HCT116 (cell line): ENCODE results near the gene CBX7. TPM values are rescaled to one million over a fixed set of nuclear protein-coding genes. Genes with fewer than 3 reads are reported as not detected.

ENCODE experiments used
- ATAC-seq: fragments of 200-7000 bp; cut with Tn5 transposase; 2 replicates; pipeline ENCODE4 v1.9.1; 2020; ENCODE audit warnings: mild to moderate bottlenecking, moderate library complexity
- BruUV-seq: library from RNA; stranded (reverse); fragments of 400-500 nt; replicated peaks from 2 replicates; lab custom pipeline; 2021; lab: Mats Ljungman, UMichigan
- CTCF ChIA-PET: fragments of 300-600 bp; sonication (Branson Sonifier 250); formaldehyde crosslinking; loops from one replicate; lab custom pipeline; 2021; ENCODE audit warnings: antibody characterized with exemption; lab: Charles Lee
- POLR2A ChIA-PET: fragments of 300-600, 350-600 bp; sonication (Branson Sonifier 250); formaldehyde crosslinking; loops from one replicate; lab custom pipeline; 2021; ENCODE audit warnings: antibody characterized with exemption; lab: Charles Lee
- RAD21 ChIA-PET, 2 experiments: fragments of 300-600 bp; sonication (Branson Sonifier 250); formaldehyde crosslinking; loops; one replicate each; lab custom pipeline; 2023; ENCODE audit warnings: low total read pairs in 2 of 2; ENCODE audit not compliant: uncharacterized antibody in 2 of 2, unreplicated experiment in 2 of 2, low non-redundant PET in 1 of 2; lab: Charles Lee
- DNase-seq: peaks from one replicate; pipeline ENCODE4 v3.0.0-alpha.2; 2010; ENCODE audit warnings: low read depth, low spot score
- H2AFZ ChIP-seq: fragments of 200-600 bp; shearing (Covaris generic), sonication (generic); 2 replicates; pipeline ENCODE4 v1.6.1; 2017; ENCODE audit warnings: low read depth, mixed run types, mixed read lengths, antibody characterized with exemption, low read length; ENCODE audit not compliant: poor library complexity, severe bottlenecking
- H3K27ac ChIP-seq: 2 replicates; pipeline ENCODE4 v1.5.1; 2012; ENCODE audit warnings: low read depth, low read length
- H3K27me3 ChIP-seq: fragments of 200-600 bp; sonication (generic); 2 replicates; pipeline ENCODE4 v1.6.1; 2016; ENCODE audit warnings: mixed run types, low read length, mixed read lengths; ENCODE audit not compliant: insufficient read depth
- H3K36me3 ChIP-seq, 2 experiments: fragments of 200-500 bp in 1 of 2; fragments of 200-600 bp in 1 of 2; sonication (Bioruptor generic) in 1 of 2; sonication (generic) in 1 of 2; 2 replicates each; pipeline versions ENCODE4 v1.5.1 to v1.6.1; 2014 to 2016; ENCODE audit warnings: low read length in 2 of 2, inconsistent platforms in 1 of 2, mixed read lengths in 1 of 2, mixed run types in 1 of 2; ENCODE audit not compliant: insufficient read depth in 2 of 2, control insufficient read depth in 1 of 2
- H3K4me1 ChIP-seq, 2 experiments: fragments of 200-600 bp in 1 of 2; sonication (generic) in 1 of 2; 2 replicates each; pipeline versions ENCODE4 v1.5.1 to v1.6.1; 2012 to 2017; ENCODE audit warnings: low read length in 2 of 2, inconsistent platforms in 1 of 2, mild to moderate bottlenecking in 1 of 2, mixed read lengths in 1 of 2, mixed run types in 1 of 2, moderate library complexity in 1 of 2; ENCODE audit not compliant: insufficient read depth in 2 of 2, control insufficient read depth in 1 of 2
- H3K4me2 ChIP-seq: fragments of 200-600 bp; sonication (generic); 2 replicates; pipeline ENCODE4 v1.6.1; 2017; ENCODE audit warnings: mixed run types, low read length, mixed read lengths
- H3K4me3 ChIP-seq, 2 experiments: fragments of 200-600 bp in 1 of 2; sonication (generic) in 1 of 2; replicated peaks in 1 of 2; 2 replicates each; pipeline ENCODE4 v1.5.1; 2011 to 2016; ENCODE audit warnings: low read length in 2 of 2, control low read depth in 1 of 2, low read depth in 1 of 2, mild to moderate bottlenecking in 1 of 2, mixed read lengths in 1 of 2, mixed run types in 1 of 2
- H3K79me2 ChIP-seq: fragments of 200-600 bp; sonication (generic); 2 replicates; pipeline ENCODE4 v1.6.1; 2017; ENCODE audit warnings: mild to moderate bottlenecking, mixed run types, low read length, moderate library complexity, mixed read lengths; ENCODE audit not compliant: insufficient read depth
- H3K9ac ChIP-seq: fragments of 200-600 bp; sonication (generic); 2 replicates; pipeline ENCODE4 v1.6.1; 2016; ENCODE audit warnings: low read length, mixed read lengths
- H3K9me2 ChIP-seq: fragments of 200-600 bp; sonication (generic), shearing (Covaris generic); 2 replicates; pipeline ENCODE4 v1.6.1; 2017; ENCODE audit warnings: mixed run types, mild to moderate bottlenecking, moderate library complexity; ENCODE audit not compliant: insufficient read depth
- H3K9me3 ChIP-seq, 2 experiments: fragments of 200-500 bp in 1 of 2; fragments of 200-600 bp in 1 of 2; sonication (Bioruptor generic) in 1 of 2; sonication (generic) in 1 of 2; 2 replicates each; pipeline ENCODE4 v1.6.1; 2014 to 2017; ENCODE audit warnings: low read length in 2 of 2, mixed read lengths in 2 of 2, inconsistent platforms in 1 of 2, low read depth in 1 of 2, mild to moderate bottlenecking in 1 of 2, mixed run types in 1 of 2, moderate library complexity in 1 of 2; ENCODE audit not compliant: control insufficient read depth in 1 of 2, insufficient read depth in 1 of 2
- H4K20me1 ChIP-seq: fragments of 200-600 bp; sonication (generic), shearing (Covaris generic); 2 replicates; pipeline ENCODE4 v1.6.1; 2017; ENCODE audit warnings: mixed run types, mild to moderate bottlenecking, moderate library complexity; ENCODE audit not compliant: insufficient read depth
- CBX3 ChIP-seq: IDR thresholded peaks from 2 replicates; pipeline ENCODE4 v1.6.1; 2012; ENCODE audit warnings: low read depth
- RAD21 ChIP-seq: IDR thresholded peaks from 2 replicates; pipeline ENCODE4 v1.6.1; 2012; ENCODE audit warnings: low read depth, mild to moderate bottlenecking
- SP1 ChIP-seq: IDR thresholded peaks from 2 replicates; pipeline ENCODE4 v1.6.1; 2012; ENCODE audit warnings: low read depth
- SRF ChIP-seq: IDR thresholded peaks from 2 replicates; pipeline ENCODE4 v1.6.1; 2012; ENCODE audit warnings: low read depth
- TCF7L2 ChIP-seq: IDR thresholded peaks from 2 replicates; pipeline ENCODE4 v1.7.0; 2011; ENCODE audit warnings: borderline replicate concordance, inconsistent platforms; ENCODE audit not compliant: insufficient read depth, insufficient read length; ENCODE audit errors: extremely low read depth
- ZFX ChIP-seq: fragments of 450-650 bp; IDR thresholded peaks from 2 replicates; pipeline ENCODE4 v1.6.1; 2017
- ZNF274 ChIP-seq: fragments of 200-500 bp; sonication (Bioruptor generic); IDR thresholded peaks from 2 replicates; pipeline ENCODE4 v1.6.1; 2014; ENCODE audit warnings: mild to moderate bottlenecking, low read depth, low read length, inconsistent platforms
- intact Hi-C: fragments of 100-400 bp; cut with micrococcal nuclease; formaldehyde crosslinking; loops from 2 replicates; pipeline ENCODE4 v1.10.0; 2022
- total RNA-seq: library from RNA; stranded (reverse); gene quantifications from one replicate; pipeline ENCODE4 v1.2.1, GENCODE V29; 2021; ENCODE audit not compliant: unreplicated experiment
- TF ChIP-seq, protein P1 (sequence below): IDR thresholded peaks from 2 replicates; pipeline ENCODE4 v1.6.1; 2011; ENCODE audit warnings: mild to moderate bottlenecking, low read length, moderate library complexity; ENCODE audit not compliant: insufficient replicate concordance; ENCODE audit errors: extremely low read depth
- TF ChIP-seq, protein P2 (sequence below): IDR thresholded peaks from 2 replicates; pipeline ENCODE4 v1.6.1; 2012
- TF ChIP-seq, protein P3 (sequence below): IDR thresholded peaks from 2 replicates; pipeline ENCODE4 v1.6.1; 2012

Gene CBX7
- total RNA-seq, 1 experiment from 2014 or later = 20.1 TPM

DNA sequence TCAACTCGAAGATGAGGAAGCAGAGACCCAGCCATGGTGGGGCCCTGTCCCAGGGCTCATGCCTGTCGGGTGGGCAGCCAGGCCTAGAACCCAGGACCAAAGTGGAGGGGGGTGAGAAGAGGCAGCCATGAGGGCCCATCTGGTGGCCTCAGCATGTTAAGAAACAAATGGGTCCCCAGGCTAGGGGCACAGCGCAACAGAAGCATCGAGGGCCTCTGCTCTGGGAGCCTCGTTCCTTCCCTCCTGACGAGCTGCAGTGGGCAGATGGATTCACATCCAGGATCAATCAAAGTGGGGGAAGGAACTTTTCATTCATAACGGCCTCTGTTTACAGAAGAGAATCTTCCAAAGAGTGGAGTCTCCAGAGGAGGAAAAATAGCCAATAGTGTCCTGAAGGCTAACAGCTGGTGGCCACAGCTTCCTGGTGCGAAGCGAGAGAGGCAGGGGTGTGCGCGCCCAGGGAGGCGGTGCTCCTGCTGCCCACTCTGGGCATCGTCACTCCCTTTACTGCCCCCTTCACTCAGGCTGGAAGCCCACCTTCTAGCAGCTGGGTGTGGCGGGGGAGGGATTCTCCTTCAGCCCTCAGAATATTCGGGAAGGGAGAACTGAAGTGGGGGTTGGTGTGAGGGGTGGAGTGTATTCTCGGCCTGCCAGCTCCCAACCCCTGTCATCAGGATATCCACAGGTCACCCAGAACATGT lies 4.3 kb downstream of the CBX7 start:
- ChIA-PET CTCF (no interaction called here), POLR2A (interaction anchor here (2.2 kb wide), 1 partner anchor 171 kb away, joined by 8 read pairs; the partner anchor contains the start of gene RPL3), RAD21 (interaction anchor here in 1 of 2 experiments (0.6 kb wide), 1 partner anchor 93 kb away, joined by 3 read pairs; no protein-coding TSS in a partner anchor)
- intact Hi-C loops = no loop called here
- Histone ChIP-seq H3K9ac (no peak overlapping the region), H4K20me1 (no peaks in the 10 kb centered on the region), H3K9me2 (no peaks in the 10 kb centered on the region), H3K4me1 (peaks cover 11 to 36% of the 10 kb centered on the region in 2 experiments), H3K27ac (no peak overlapping the region), H3K36me3 (no peaks in the 10 kb centered on the region), H3K4me2 (no peak overlapping the region), H3K79me2 (no peaks in the 10 kb centered on the region), H2AFZ (no peak overlapping the region), H3K27me3 (no peaks in the 10 kb centered on the region), H3K4me3 (no peak overlapping the region), H3K9me3 (no peaks in the 10 kb centered on the region)
- ATAC-seq (no peak), DNase-seq (no peak)
- TF ChIP-seq SRF = no peak
- no peak for TF ChIP-seq SP1
- no peak for TF ChIP-seq RAD21
- TF ChIP-seq ZNF274 = no peak
- no peak for TF ChIP-seq CBX3
- TF ChIP-seq, protein P1, sequence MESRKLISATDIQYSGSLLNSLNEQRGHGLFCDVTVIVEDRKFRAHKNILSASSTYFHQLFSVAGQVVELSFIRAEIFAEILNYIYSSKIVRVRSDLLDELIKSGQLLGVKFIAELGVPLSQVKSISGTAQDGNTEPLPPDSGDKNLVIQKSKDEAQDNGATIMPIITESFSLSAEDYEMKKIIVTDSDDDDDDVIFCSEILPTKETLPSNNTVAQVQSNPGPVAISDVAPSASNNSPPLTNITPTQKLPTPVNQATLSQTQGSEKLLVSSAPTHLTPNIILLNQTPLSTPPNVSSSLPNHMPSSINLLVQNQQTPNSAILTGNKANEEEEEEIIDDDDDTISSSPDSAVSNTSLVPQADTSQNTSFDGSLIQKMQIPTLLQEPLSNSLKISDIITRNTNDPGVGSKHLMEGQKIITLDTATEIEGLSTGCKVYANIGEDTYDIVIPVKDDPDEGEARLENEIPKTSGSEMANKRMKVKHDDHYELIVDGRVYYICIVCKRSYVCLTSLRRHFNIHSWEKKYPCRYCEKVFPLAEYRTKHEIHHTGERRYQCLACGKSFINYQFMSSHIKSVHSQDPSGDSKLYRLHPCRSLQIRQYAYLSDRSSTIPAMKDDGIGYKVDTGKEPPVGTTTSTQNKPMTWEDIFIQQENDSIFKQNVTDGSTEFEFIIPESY = no peak
- TF ChIP-seq, protein P2, sequence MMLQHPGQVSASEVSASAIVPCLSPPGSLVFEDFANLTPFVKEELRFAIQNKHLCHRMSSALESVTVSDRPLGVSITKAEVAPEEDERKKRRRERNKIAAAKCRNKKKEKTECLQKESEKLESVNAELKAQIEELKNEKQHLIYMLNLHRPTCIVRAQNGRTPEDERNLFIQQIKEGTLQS = no peak
- TF ChIP-seq TCF7L2 = no peak
- TF ChIP-seq, protein P3, sequence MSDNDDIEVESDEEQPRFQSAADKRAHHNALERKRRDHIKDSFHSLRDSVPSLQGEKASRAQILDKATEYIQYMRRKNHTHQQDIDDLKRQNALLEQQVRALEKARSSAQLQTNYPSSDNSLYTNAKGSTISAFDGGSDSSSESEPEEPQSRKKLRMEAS = no peak
- no peak for TF ChIP-seq ZFX
- no TSS peak for BruUV-seq
